Muscle of leg (tissue), 11 donors: ENCODE measurements around the gene MOB3C. TPM values are rescaled to one million over a fixed set of nuclear protein-coding genes. Genes with fewer than 3 reads are reported as not detected.
"Not testable (repeated sequence)": the region's sequence is repeated elsewhere in the genome, so short reads cannot be mapped to it uniquely, and the experiment has no call there.

ENCODE experiments used
- DNase-seq: peaks from one replicate; pipeline ENCODE4 v3.0.0; 2013
- H3K27ac ChIP-seq: one replicate; pipeline ENCODE4 v1.5.1; 2013; ENCODE audit warnings: mild to moderate bottlenecking, low read length, control low read depth
- H3K27me3 ChIP-seq: one replicate; pipeline ENCODE4 v1.6.1; 2013; ENCODE audit warnings: low read length; ENCODE audit not compliant: control insufficient read depth, insufficient read depth
- H3K36me3 ChIP-seq: one replicate; pipeline ENCODE4 v1.6.1; 2013; ENCODE audit warnings: low read length; ENCODE audit not compliant: control insufficient read depth, insufficient read depth
- H3K4me1 ChIP-seq: one replicate; pipeline ENCODE4 v1.6.1; 2013; ENCODE audit warnings: low read length; ENCODE audit not compliant: control insufficient read depth, insufficient read depth
- H3K4me3 ChIP-seq: one replicate; pipeline ENCODE4 v1.5.1; 2013; ENCODE audit warnings: low read length, control low read depth
- H3K9me3 ChIP-seq: replicated peaks from 2 replicates; pipeline ENCODE4 v1.6.1; 2013; ENCODE audit warnings: low read depth, low read length; ENCODE audit not compliant: control insufficient read depth
- WGBS: methylation state at CpG from one replicate; pipeline ENCODE4 v1.1.5; 2013; ENCODE audit warnings: missing lambda C conversion rate; ENCODE audit not compliant: insufficient coverage; 5-methylcytosine and 5-hydroxymethylcytosine counted together
- polyA plus RNA-seq, 8 donors: library from polyadenylated mRNA; unstranded; fragments of 120-200 nt; gene quantifications; one replicate each; pipeline versions ENCODE4 v1.2.1 to v1.2.3, GENCODE V29; 2013; ENCODE audit warnings: inconsistent platforms in 1 of 8, low replicate concordance in 1 of 8; ENCODE audit not compliant: insufficient read length in 8 of 8, insufficient read depth in 1 of 8
- total RNA-seq: library from RNA; stranded (reverse); fragments of 120-200 nt; gene quantifications from one replicate; pipeline ENCODE4 v1.2.4, GENCODE V29; 2013

The MOB3C gene
- total and polyA plus RNA-seq, 9 donors, result 11.9 to 14.2 (median 12.6) TPM

- H3K4me1 ChIP-seq, result no peaks in the 10 kb centered on the region
- no peak for DNase-seq
- peaks cover 15% of the 10 kb centered on the region for H3K9me3 ChIP-seq
- peaks cover 42% of the 10 kb centered on the region for H3K36me3 ChIP-seq
- no peak overlapping the region for H3K4me3 ChIP-seq
- no peak overlapping the region for H3K27ac ChIP-seq
- WGBS, result no CpG with 5 or more reads among the region's 1 CpG
- H3K27me3 ChIP-seq, result no peaks in the 10 kb centered on the region
Observed at GRCh38 chr1:46654012-46654411, 37.4 kb upstream of the MOB3C start.

GRCh38 chr1:46653405-46653958 lies 36.9 kb upstream of the MOB3C start:
- Histone ChIP-seq H3K9me3 (peaks cover 16% of the 10 kb centered on the region), H3K27ac (no peak overlapping the region), H3K27me3 (no peaks in the 10 kb centered on the region), H3K36me3 (peaks cover 41% of the 10 kb centered on the region), H3K4me1 (no peaks in the 10 kb centered on the region), H3K4me3 (no peak overlapping the region)
- WGBS, result no CpG with 5 or more reads among the region's 2 CpGs
- no peak for DNase-seq

- no peak for DNase-seq
- no peak overlapping the region for H3K4me3 ChIP-seq
- H3K27me3 ChIP-seq, result no peaks in the 10 kb centered on the region
- H3K36me3 ChIP-seq, result peaks cover 37% of the 10 kb centered on the region
- no peaks in the 10 kb centered on the region for H3K4me1 ChIP-seq
- no CpG with 5 or more reads among the region's 6 CpGs for WGBS
- H3K9me3 ChIP-seq, result peaks cover 16% of the 10 kb centered on the region
- H3K27ac ChIP-seq, result no peak overlapping the region
Observed at GRCh38 chr1:46652321-46653100, 35.9 kb upstream of the MOB3C start.

GRCh38 chr1:46651152-46651551 lies 34.5 kb upstream of the MOB3C start:
- not testable (repeated sequence) for DNase-seq, H3K4me3 ChIP-seq, H3K27ac ChIP-seq, H3K27me3 ChIP-seq, H3K4me1 ChIP-seq
- WGBS, result no CpG with 5 or more reads among the region's 3 CpGs
- H3K9me3 ChIP-seq, result peaks cover 16% of the 10 kb centered on the region
- peaks cover 38% of the 10 kb centered on the region for H3K36me3 ChIP-seq

GRCh38 chr1:46650491-46650890 lies 33.9 kb upstream of the MOB3C start:
- Histone ChIP-seq H3K4me1 (no peaks in the 10 kb centered on the region), H3K27me3 (no peaks in the 10 kb centered on the region), H3K4me3 (no peak overlapping the region), H3K27ac (no peak overlapping the region), H3K36me3 (peaks cover 34% of the 10 kb centered on the region), H3K9me3 (peaks cover 16% of the 10 kb centered on the region)
- WGBS, result no CpG with 5 or more reads among the region's 3 CpGs
- no peak for DNase-seq

- WGBS, result 100% methylated on average over 1 of the region's 2 CpGs
- peaks cover 32% of the 10 kb centered on the region for H3K36me3 ChIP-seq
- H3K27me3 ChIP-seq, result no peaks in the 10 kb centered on the region
- no peak overlapping the region for H3K27ac ChIP-seq
- H3K4me3 ChIP-seq, result no peak overlapping the region
- no peaks in the 10 kb centered on the region for H3K4me1 ChIP-seq
- peaks cover 16% of the 10 kb centered on the region for H3K9me3 ChIP-seq
- DNase-seq, result no peak
Observed at GRCh38 chr1:46649764-46650163, 33.2 kb upstream of the MOB3C start.

GRCh38 chr1:46647611-46648010 lies 31.0 kb upstream of the MOB3C start:
- Histone ChIP-seq H3K27ac (no peak overlapping the region), H3K4me1 (no peaks in the 10 kb centered on the region), H3K36me3 (peaks cover 28% of the 10 kb centered on the region), H3K4me3 (no peak overlapping the region), H3K9me3 (peaks cover 16% of the 10 kb centered on the region), H3K27me3 (no peaks in the 10 kb centered on the region)
- WGBS, result 80% methylated on average over 1 of the region's 3 CpGs
- DNase-seq, result no peak

GRCh38 chr1:46646844-46647243 lies 30.2 kb upstream of the MOB3C start:
- H3K36me3 ChIP-seq, result peaks cover 27% of the 10 kb centered on the region
- no peaks in the 10 kb centered on the region for H3K27me3 ChIP-seq
- no peaks in the 10 kb centered on the region for H3K4me1 ChIP-seq
- 100% methylated on average over 1 of the region's 2 CpGs for WGBS
- H3K9me3 ChIP-seq, result peaks cover 16% of the 10 kb centered on the region
- no peak for DNase-seq
- no peak overlapping the region for H3K27ac ChIP-seq
- no peak overlapping the region for H3K4me3 ChIP-seq

- H3K27ac ChIP-seq, result no peak overlapping the region
- DNase-seq, result no peak
- no peak overlapping the region for H3K4me3 ChIP-seq
- H3K9me3 ChIP-seq, result peaks cover 16% of the 10 kb centered on the region
- peaks cover 32% of the 10 kb centered on the region for H3K36me3 ChIP-seq
- H3K4me1 ChIP-seq, result no peaks in the 10 kb centered on the region
- H3K27me3 ChIP-seq, result no peaks in the 10 kb centered on the region
- no CpG with 5 or more reads among the region's 1 CpG for WGBS
Observed at GRCh38 chr1:46646331-46646730, 29.7 kb upstream of the MOB3C start.

- no peak overlapping the region for H3K27ac ChIP-seq
- no peaks in the 10 kb centered on the region for H3K4me1 ChIP-seq
- H3K4me3 ChIP-seq, result no peak overlapping the region
- no peaks in the 10 kb centered on the region for H3K27me3 ChIP-seq
- peaks cover 33% of the 10 kb centered on the region for H3K36me3 ChIP-seq
- no peak for DNase-seq
- WGBS, result 0% methylated on average over 1 of the region's 4 CpGs
- H3K9me3 ChIP-seq, result peaks cover 16% of the 10 kb centered on the region
Observed at GRCh38 chr1:46645815-46646214, 29.2 kb upstream of the MOB3C start.
